HepG2 (cell line): ENCODE measurements around the gene TLE2. TPM values are rescaled to one million over a fixed set of nuclear protein-coding genes. Genes with fewer than 3 reads are reported as not detected.

ENCODE experiments used
- ATAC-seq: fragments of 200-7000 bp; cut with Tn5 transposase; 3 replicates; pipeline ENCODE4 v1.9.1; 2020; ENCODE audit warnings: mild to moderate bottlenecking, moderate library complexity
- BruUV-seq: library from RNA; stranded (reverse); fragments of 400-500 nt; replicated peaks from 2 replicates; lab custom pipeline; 2021; lab: Mats Ljungman, UMichigan
- CTCF ChIA-PET: fragments of 300-600 bp; formaldehyde crosslinking; extraction: SDS; loops from one replicate; lab custom pipeline; 2021; ENCODE audit warnings: low total read pairs, inconsistent platforms, low intra/inter-chr PET ratio; lab: Yijun Ruan, JAX
- POLR2A ChIA-PET: fragments of 350-600 bp; sonication (Branson Sonifier 250); formaldehyde crosslinking; loops from one replicate; lab custom pipeline; 2020; ENCODE audit warnings: antibody characterized with exemption, inconsistent platforms; lab: Yijun Ruan, JAX
- DNase-seq: peaks from one replicate; pipeline ENCODE4 v3.0.0-alpha.2; 2015; ENCODE audit warnings: low spot score
- FAIRE-seq: peaks from 3 replicates; lab custom pipeline; 2011; peaks lifted over from hg19 to GRCh38; lab: Jason Lieb, UNC
- H2AFZ ChIP-seq: one replicate; pipeline ENCODE4 v1.6.1; 2011; ENCODE audit warnings: low read length, inconsistent platforms
- H3K27ac ChIP-seq: fragments of 300-600 bp; 3 replicates; pipeline ENCODE4 v1.8.0; 2011; ENCODE audit warnings: mixed run types, mild to moderate bottlenecking, mixed read lengths, low read length, inconsistent platforms; ENCODE audit not compliant: insufficient read depth; ENCODE audit errors: extremely low read length
- H3K27me3 ChIP-seq, 2 experiments: fragments of 200-600 bp in 1 of 2; 2 replicates in 1 of 2; 3 replicates in 1 of 2; pipeline versions ENCODE4 v1.6.0 to v1.8.0; 2011; ENCODE audit warnings: low read length in 2 of 2, mild to moderate bottlenecking in 2 of 2, moderate library complexity in 2 of 2, inconsistent platforms in 1 of 2; ENCODE audit not compliant: insufficient read depth in 2 of 2, control insufficient read depth in 1 of 2
- H3K36me3 ChIP-seq, 2 experiments: fragments of 200-600 bp in 1 of 2; replicated peaks in 1 of 2; 2 replicates in 1 of 2; 3 replicates in 1 of 2; pipeline versions ENCODE4 v1.5.1 to v1.8.0; 2011; ENCODE audit warnings: low read length in 2 of 2, inconsistent platforms in 1 of 2; ENCODE audit not compliant: insufficient read depth in 2 of 2, control insufficient read depth in 1 of 2
- H3K4me1 ChIP-seq: 2 replicates; pipeline ENCODE4 v1.5.1; 2012; ENCODE audit warnings: low read length, inconsistent platforms; ENCODE audit not compliant: insufficient read depth
- H3K4me2 ChIP-seq: 2 replicates; pipeline ENCODE4 v1.6.0; 2011; ENCODE audit warnings: low read depth, low read length, inconsistent platforms
- H3K4me3 ChIP-seq, 3 experiments: fragments of 200-600 bp in 1 of 3; sonication (generic), shearing (Covaris generic) in 1 of 3; replicated peaks in 1 of 3; 2 replicates each; pipeline ENCODE4 v1.5.1; 2011 to 2016; ENCODE audit warnings: low read length in 3 of 3, inconsistent platforms in 2 of 3, low read depth in 2 of 3, mild to moderate bottlenecking in 2 of 3, control low read depth in 1 of 3, mixed read lengths in 1 of 3; ENCODE audit not compliant: insufficient read depth in 1 of 3
- H3K79me2 ChIP-seq: one replicate; pipeline ENCODE4 v1.6.1; 2011; ENCODE audit warnings: low read length, inconsistent platforms; ENCODE audit not compliant: insufficient read depth
- H3K9ac ChIP-seq: 2 replicates; pipeline ENCODE4 v1.6.0; 2011; ENCODE audit warnings: mild to moderate bottlenecking, low read depth, low read length, inconsistent platforms; ENCODE audit not compliant: insufficient read depth
- H3K9me3 ChIP-seq: 2 replicates; pipeline ENCODE4 v1.5.1; 2012; ENCODE audit warnings: mild to moderate bottlenecking, low read length
- H4K20me1 ChIP-seq: 2 replicates; pipeline ENCODE4 v1.6.0; 2011; ENCODE audit warnings: inconsistent platforms, mild to moderate bottlenecking, low read length, moderate library complexity; ENCODE audit not compliant: insufficient read depth
- CHD4 ChIP-seq: fragments of 200-600 bp; sonication (generic); IDR thresholded peaks from 2 replicates; pipeline ENCODE4 v1.7.0; 2017; ENCODE audit warnings: mild to moderate bottlenecking, low read length, borderline replicate concordance
- MAF1 ChIP-seq: sonication (generic); formaldehyde crosslinking; IDR thresholded peaks from 2 replicates; pipeline ENCODE4 v1.5.0; 2020; ENCODE audit warnings: missing genetic modification reagents, borderline replicate concordance
- SATB2 ChIP-seq: sonication (generic); formaldehyde crosslinking; IDR thresholded peaks from 2 replicates; pipeline ENCODE4 v1.5.0; 2020; ENCODE audit warnings: missing genetic modification reagents
- TOPORS ChIP-seq: sonication (generic); formaldehyde crosslinking; IDR thresholded peaks from 2 replicates; pipeline ENCODE4 v1.8.0; 2023; ENCODE audit warnings: mild to moderate bottlenecking, missing genetic modification reagents
- ZNF550 ChIP-seq: sonication (generic); formaldehyde crosslinking; IDR thresholded peaks from 2 replicates; pipeline ENCODE4 v1.4.0; 2020; ENCODE audit warnings: mild to moderate bottlenecking, missing genetic modification reagents, borderline replicate concordance
- ZNF572 ChIP-seq: sonication (generic); formaldehyde crosslinking; IDR thresholded peaks from 2 replicates; pipeline ENCODE4 v1.5.1; 2020; ENCODE audit warnings: mild to moderate bottlenecking, missing genetic modification reagents
- ZNF687 ChIP-seq: sonication (generic); formaldehyde crosslinking; IDR thresholded peaks from 2 replicates; pipeline ENCODE4 v1.5.1; 2020; ENCODE audit warnings: mild to moderate bottlenecking, missing genetic modification reagents, moderate library complexity
- ZNF83 ChIP-seq: sonication (generic); formaldehyde crosslinking; IDR thresholded peaks from 2 replicates; pipeline ENCODE4 v1.4.0; 2020; ENCODE audit warnings: missing genetic modification reagents, mild to moderate bottlenecking, borderline replicate concordance
- WGBS: methylation state at CpG from one replicate; pipeline ENCODE4 v1.1.6; 2017; ENCODE audit warnings: low lambda C conversion rate; 5-methylcytosine and 5-hydroxymethylcytosine counted together
- in situ Hi-C: cut with HindIII; loops from 2 replicates; pipeline ENCODE4 v1.10.0; 2017; ENCODE audit warnings: low pct_unique_long_range_greater_than_20kb; ENCODE audit not compliant: extremely low pct_ligation_motif_present
- intact Hi-C: fragments of 100-400 bp; cut with micrococcal nuclease; formaldehyde crosslinking; loops from one replicate; pipeline ENCODE4 v1.10.0; 2022; ENCODE audit not compliant: unreplicated experiment
- polyA plus RNA-seq, 8 experiments: library from polyadenylated mRNA; depleted of rRNA in 3 of 8; stranded (reverse) in 7 of 8; unstranded in 1 of 8; fragments of >200 nt; fragmentation: Illumina TruSeq in 4 of 8; extraction: Trizol in 4 of 8; gene quantifications; 2 replicates each; pipeline versions ENCODE4 v1.2.1 to v1.2.3, GENCODE V29; 2011 to 2016; ENCODE audit warnings: low read depth in 4 of 8, missing spikeins in 1 of 8, mixed read lengths in 1 of 8; ENCODE audit not compliant: insufficient read depth in 1 of 8
- total RNA-seq, 5 experiments: library from RNA; depleted of rRNA; stranded (reverse); fragments of >200 nt; fragmentation: Illumina TruSeq; extraction: Trizol; gene quantifications; 2 replicates each; pipeline ENCODE4 v1.2.3, GENCODE V29; 2016; ENCODE audit warnings: low read depth in 1 of 5
- TF ChIP-seq, protein P1 (sequence below): sonication (generic); formaldehyde crosslinking; IDR thresholded peaks from 2 replicates; pipeline ENCODE4 v1.4.0; 2020; ENCODE audit warnings: mild to moderate bottlenecking, missing genetic modification reagents, borderline replicate concordance
- TF ChIP-seq, protein P2 (sequence below): sonication (generic); formaldehyde crosslinking; IDR thresholded peaks from 2 replicates; pipeline ENCODE4 v1.4.0; 2020; ENCODE audit warnings: missing genetic modification reagents, borderline replicate concordance

TLE2 gene
- total and polyA plus RNA-seq, 2 of the 13 experiments (the other 11 are each of a cell fraction or from before 2014, with no cell fraction given): 0.07 to 0.81 TPM

- H3K79me2 ChIP-seq: no peaks in the 10 kb centered on the region
- H3K27me3 ChIP-seq: peaks cover 0 to 53% of the 10 kb centered on the region in 2 experiments; a peak in 4 of 5 replicates
- peak overlapping the region; percentile 74 for H3K4me2 ChIP-seq
- no peaks in the 10 kb centered on the region for H3K9me3 ChIP-seq
- peak overlapping the region in 2 of 3 experiments; percentile 31 to 62; a peak in 4 of 6 replicates for H3K4me3 ChIP-seq
- CTCF ChIA-PET: no interaction called here
- H3K9ac ChIP-seq: no peak overlapping the region
- no peaks in the 10 kb centered on the region for H3K36me3 ChIP-seq
- POLR2A ChIA-PET: no interaction called here
- ATAC-seq (peak; percentile 33), FAIRE-seq (no peak), DNase-seq (no peak)
- no peak overlapping the region for H2AFZ ChIP-seq
- no TSS peak for BruUV-seq
- WGBS: 10% methylated on average over 21 of the region's 24 CpGs
- no peaks in the 10 kb centered on the region for H4K20me1 ChIP-seq
- intact Hi-C loops (no loop called here), in situ Hi-C loops (no loop called here)
- H3K27ac ChIP-seq: no peak overlapping the region
- peaks cover 49% of the 10 kb centered on the region for H3K4me1 ChIP-seq
- no peak for TF ChIP-seq SATB2 (CRISPR knock-in tag)
- no peak for TF ChIP-seq MAF1 (CRISPR knock-in tag)
- peak; percentile 43; the same call in 1 of the 2 replicates for TF ChIP-seq ZNF687 (CRISPR knock-in tag)
- TF ChIP-seq, protein P1, sequence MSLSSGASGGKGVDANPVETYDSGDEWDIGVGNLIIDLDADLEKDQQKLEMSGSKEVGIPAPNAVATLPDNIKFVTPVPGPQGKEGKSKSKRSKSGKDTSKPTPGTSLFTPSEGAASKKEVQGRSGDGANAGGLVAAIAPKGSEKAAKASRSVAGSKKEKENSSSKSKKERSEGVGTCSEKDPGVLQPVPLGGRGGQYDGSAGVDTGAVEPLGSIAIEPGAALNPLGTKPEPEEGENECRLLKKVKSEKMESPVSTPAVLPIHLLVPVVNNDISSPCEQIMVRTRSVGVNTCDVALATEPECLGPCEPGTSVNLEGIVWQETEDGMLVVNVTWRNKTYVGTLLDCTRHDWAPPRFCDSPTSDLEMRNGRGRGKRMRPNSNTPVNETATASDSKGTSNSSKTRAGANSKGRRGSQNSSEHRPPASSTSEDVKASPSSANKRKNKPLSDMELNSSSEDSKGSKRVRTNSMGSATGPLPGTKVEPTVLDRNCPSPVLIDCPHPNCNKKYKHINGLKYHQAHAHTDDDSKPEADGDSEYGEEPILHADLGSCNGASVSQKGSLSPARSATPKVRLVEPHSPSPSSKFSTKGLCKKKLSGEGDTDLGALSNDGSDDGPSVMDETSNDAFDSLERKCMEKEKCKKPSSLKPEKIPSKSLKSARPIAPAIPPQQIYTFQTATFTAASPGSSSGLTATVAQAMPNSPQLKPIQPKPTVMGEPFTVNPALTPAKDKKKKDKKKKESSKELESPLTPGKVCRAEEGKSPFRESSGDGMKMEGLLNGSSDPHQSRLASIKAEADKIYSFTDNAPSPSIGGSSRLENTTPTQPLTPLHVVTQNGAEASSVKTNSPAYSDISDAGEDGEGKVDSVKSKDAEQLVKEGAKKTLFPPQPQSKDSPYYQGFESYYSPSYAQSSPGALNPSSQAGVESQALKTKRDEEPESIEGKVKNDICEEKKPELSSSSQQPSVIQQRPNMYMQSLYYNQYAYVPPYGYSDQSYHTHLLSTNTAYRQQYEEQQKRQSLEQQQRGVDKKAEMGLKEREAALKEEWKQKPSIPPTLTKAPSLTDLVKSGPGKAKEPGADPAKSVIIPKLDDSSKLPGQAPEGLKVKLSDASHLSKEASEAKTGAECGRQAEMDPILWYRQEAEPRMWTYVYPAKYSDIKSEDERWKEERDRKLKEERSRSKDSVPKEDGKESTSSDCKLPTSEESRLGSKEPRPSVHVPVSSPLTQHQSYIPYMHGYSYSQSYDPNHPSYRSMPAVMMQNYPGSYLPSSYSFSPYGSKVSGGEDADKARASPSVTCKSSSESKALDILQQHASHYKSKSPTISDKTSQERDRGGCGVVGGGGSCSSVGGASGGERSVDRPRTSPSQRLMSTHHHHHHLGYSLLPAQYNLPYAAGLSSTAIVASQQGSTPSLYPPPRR (CRISPR knock-in tag): 0 out of 2 replicates have a peak, but pooled peaks have one; percentile 24
- TF ChIP-seq ZNF572 (CRISPR knock-in tag): no peak
- 0 out of 2 replicates have a peak, but pooled peaks have one; percentile 45 for TF ChIP-seq CHD4
- TF ChIP-seq, protein P2, sequence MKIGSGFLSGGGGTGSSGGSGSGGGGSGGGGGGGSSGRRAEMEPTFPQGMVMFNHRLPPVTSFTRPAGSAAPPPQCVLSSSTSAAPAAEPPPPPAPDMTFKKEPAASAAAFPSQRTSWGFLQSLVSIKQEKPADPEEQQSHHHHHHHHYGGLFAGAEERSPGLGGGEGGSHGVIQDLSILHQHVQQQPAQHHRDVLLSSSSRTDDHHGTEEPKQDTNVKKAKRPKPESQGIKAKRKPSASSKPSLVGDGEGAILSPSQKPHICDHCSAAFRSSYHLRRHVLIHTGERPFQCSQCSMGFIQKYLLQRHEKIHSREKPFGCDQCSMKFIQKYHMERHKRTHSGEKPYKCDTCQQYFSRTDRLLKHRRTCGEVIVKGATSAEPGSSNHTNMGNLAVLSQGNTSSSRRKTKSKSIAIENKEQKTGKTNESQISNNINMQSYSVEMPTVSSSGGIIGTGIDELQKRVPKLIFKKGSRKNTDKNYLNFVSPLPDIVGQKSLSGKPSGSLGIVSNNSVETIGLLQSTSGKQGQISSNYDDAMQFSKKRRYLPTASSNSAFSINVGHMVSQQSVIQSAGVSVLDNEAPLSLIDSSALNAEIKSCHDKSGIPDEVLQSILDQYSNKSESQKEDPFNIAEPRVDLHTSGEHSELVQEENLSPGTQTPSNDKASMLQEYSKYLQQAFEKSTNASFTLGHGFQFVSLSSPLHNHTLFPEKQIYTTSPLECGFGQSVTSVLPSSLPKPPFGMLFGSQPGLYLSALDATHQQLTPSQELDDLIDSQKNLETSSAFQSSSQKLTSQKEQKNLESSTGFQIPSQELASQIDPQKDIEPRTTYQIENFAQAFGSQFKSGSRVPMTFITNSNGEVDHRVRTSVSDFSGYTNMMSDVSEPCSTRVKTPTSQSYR (CRISPR knock-in tag): 0 out of 2 replicates have a peak, but pooled peaks have one; percentile 14
- no peak for TF ChIP-seq ZNF83 (CRISPR knock-in tag)
- no peak for TF ChIP-seq ZNF550 (CRISPR knock-in tag)
- no peak for TF ChIP-seq TOPORS
Measured at GRCh38 chr19:2983351-2984214, 45.5 kb downstream of the TLE2 start.
